NCI-H460 (cell line): ENCODE measurements around the gene TRAM2. TPM values are rescaled to one million over a fixed set of nuclear protein-coding genes. Genes with fewer than 3 reads are reported as not detected.
A peak's percentile ranks its signal among the peaks of the same experiment; 100 is the strongest.

Experiments
- DNase-seq: peaks from one replicate; pipeline ENCODE4 v3.0.0-alpha.2; 2016; ENCODE audit warnings: low read depth; ENCODE audit errors: extremely low read depth
- total RNA-seq: library from RNA; depleted of rRNA; stranded (reverse); fragments of >200 nt; shearing (Covaris generic); gene quantifications from 2 replicates; pipeline ENCODE4 v1.2.3, GENCODE V29; 2014

The TRAM2 gene
- total RNA-seq, 1 experiment from 2014 or later = 12.1 TPM

DNA sequence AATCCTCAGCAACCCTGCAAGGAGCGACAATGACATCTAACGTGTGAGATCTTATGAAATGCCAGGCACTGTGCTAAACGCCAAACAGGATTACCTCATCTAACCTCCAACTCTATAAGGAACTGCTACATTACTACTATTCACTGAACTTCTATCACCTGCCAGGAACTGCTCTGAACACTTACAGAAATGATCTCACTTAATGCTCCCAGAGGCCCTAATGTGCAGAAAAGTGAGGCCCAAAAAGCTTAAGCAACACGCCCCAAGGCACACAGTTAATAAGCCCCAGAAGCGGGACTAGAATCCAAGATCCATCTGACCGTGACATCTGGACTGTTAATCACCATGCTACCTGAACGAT, 28.5 kb downstream of the TRAM2 start:
- DNase-seq = no peak

DNA sequence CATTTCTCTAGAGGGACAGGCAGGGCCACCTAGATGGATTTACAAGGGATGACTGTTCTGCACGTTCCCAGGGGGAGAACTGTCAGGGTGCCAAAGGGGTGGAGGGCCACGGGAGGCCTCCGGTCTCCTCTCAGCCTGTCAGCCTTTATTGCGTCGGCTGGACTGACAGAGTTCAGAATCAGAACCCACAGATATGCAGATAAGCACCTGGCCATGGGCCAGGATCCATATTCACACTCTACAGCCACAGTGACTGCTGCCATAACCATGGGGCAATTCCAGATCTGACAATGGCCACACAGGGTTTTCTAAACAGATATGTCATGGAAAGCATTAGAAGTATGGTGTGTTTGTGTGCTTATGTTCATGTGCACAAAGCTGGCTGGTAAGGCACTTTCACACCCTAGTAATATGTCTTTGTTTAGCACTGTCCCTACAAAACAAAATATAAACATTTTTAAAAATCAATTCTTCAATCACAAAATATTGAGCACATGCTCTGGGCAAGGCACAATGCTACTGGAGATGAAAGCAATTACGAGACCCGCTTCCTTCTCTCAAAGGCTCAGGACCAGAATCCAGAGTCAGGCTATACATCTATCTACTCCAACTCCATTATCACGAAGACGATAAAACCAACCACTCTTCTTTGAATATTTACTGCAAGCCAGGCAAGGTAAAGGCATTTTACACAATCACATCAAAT, 29.1 kb downstream of the TRAM2 start:
- peak; percentile 30 for DNase-seq

DNA sequence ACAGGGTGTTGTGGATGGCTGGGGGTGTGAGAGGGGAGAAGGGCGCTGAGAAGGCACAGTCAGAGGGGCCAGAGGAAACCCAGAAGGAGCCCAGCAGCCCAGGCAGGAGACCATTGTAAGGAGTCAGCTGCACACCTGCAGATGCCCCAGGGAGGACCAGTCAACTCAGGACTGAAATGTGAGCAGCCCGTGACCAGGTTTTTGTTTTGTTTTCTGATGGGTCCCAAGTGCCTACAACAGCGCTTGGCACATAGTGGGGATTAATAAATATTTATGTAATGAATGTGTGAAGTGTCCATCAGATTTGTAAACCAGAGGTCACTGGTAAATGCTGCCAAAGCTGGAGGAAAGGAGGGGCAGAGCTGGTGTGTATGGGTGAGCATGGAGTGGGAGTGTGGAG, 30.2 kb downstream of the TRAM2 start:
- DNase-seq = no peak

DNA sequence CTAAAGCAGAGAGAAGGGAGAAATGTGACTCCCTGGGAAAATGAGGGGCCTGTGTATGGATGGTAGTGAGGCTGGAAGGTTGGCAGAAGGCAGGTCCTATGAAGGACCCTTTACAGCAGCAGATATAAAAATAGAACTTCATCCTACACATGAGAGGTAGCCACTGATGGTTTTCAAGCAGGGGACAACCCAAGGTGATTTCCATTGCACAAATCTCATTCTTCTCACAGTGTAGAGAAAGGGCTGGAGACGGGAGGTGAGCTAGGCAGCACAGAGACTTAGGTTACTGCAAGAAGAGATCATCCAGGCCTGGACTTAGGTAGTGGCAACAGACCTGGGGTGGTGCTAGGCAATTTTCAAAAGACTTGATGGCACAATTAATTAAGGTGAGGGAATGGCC, 30.7 kb downstream of the TRAM2 start:
- DNase-seq = no peak

DNA sequence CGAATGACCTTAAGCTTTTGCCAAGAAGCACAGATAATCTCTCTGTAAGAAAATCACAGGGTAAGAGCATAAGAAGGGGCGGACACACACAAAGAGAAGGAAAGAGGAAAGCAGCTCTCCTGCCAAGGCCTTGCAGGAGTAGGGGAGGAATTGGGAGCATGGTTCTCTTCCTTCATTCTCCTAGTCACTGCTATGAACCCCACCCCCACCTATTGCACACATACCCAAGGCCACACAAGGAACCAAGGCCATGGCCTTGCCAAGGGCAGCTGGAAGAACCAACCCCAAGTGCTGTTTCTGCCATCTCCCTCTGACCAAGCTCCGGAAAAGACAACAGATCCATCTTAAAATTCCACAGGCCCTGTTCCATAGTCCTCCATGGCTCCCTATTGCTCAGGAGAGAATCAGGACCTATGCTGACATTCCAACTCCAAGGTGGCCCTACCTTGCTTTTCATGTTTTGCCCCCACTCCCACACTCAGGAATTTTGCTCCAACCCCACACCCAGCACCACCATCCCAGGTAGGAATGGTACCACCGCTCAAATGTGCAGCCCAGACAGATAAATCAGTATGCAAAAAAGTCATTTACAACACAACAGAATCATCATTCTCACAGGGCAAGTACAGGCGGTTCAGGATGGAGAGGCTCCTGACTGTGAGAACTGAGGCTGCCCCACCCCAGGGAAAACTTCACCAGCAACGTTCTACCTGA, 31.3 kb downstream of the TRAM2 start:
- DNase-seq = no peak

DNA sequence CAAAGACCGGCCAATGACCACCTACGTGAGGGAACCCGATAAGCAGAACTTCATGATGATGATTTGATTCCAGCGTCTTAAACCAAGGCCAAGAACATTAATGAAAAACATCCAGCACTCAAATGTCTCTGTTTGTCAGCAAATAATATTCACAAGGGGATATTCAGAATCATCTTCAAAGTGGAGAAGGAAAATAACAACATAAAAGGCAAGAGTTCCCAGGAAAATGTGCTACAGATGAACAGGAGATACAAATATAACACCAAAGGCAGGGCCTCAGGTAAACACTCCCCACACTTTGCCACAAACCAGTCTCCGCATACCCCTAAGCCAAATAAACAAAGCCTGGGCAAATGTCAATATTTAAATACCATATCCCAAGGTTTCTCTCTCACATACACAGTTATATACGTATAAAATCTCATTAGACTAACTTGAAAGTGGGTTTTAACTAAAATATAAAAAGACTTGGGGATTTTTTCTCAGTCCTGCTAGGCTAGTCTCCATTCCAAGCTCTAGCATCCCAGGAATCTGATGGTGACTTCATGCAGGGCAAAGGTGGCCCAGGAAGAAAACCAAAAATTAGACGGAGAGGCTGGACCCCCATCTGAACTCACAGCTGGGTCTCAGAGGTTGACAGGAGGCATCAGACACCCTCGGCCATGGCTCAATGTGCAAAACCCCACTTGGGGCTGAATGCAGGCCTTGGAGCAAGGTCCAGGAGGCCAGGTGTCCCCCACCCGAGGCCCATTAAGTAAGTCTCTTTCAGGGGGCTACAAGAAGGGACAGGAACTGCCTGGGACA, 32.1 kb downstream of the TRAM2 start:
- DNase-seq = no peak

DNA sequence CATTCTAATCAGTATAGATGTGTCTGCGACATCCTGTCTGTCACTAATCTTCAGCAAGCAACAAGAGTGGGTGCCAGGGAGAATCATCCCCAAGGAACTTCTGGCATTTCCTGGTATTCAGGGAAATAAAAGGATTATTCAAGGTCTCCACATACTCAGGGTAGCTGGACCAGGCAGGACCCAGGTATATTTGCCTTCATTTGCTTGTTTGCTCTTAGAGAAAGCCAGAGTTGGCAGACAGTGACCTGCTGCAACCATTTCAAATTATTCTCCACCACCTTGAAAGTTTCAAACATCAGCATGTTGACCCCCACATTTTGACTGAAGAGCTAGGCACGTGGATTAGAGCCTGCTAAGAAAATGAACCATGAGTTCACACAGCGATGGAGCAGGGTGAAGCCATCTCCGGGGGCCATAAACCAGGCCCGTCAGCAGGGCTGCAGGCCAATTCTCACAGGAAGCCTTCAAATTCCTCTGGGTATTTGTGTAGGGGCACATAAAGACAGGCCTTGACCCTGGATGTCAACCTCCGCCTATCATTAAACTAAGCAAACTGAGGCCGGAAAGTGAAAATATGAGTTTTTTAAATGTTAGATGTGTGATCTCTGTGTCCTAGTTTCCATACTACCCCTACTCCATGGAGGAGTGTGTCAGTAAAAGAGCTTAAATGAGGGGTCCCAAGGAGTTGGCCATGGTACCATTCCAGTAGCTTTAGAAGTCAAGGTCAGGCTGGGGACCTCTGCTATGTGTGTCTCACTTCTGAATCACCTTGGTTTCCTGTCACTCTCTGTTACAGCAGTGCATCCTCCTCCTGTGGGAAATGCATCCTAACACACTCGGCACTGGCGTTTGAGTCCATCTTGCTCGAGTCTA, 32.9 kb downstream of the TRAM2 start:
- peak; percentile 45 for DNase-seq

DNA sequence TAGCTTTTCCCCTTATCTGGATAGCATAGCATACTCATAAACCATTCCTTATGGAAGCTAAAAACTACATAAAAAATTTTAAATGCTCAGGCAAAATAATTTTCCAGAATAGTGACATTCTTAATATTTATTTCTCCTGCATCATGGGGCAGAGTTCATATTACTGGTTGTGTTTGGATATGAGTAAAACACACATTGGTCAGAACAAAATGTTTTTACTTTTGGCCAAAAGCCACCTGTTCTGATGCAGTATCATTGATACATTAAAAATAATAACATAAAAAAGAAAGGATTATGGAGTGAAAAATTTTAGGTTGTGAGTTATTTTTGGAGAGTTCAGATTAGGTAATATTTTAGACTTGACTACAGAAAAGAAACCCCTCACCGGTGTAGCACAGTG, 33.6 kb downstream of the TRAM2 start:
- DNase-seq = no peak

DNA sequence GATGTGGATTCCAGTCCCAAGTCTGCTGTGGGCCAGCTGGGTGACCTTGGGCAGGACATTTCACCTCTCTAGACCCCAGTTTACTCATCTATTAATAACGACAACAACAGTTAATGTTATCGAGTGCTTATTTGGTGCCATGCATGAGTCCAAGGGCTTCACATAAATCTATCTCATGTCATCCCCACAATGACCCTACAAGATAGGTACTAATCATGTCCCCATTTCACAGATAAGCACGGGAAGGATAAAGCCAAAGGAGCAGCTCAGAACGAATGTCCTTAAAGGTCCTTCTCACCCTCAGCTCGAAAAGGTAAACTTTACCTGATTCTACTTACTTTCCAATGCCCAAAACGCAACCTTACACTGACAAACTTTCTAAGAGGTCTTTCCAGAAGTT, 35.7 kb downstream of the TRAM2 start:
- DNase-seq = no peak

DNA sequence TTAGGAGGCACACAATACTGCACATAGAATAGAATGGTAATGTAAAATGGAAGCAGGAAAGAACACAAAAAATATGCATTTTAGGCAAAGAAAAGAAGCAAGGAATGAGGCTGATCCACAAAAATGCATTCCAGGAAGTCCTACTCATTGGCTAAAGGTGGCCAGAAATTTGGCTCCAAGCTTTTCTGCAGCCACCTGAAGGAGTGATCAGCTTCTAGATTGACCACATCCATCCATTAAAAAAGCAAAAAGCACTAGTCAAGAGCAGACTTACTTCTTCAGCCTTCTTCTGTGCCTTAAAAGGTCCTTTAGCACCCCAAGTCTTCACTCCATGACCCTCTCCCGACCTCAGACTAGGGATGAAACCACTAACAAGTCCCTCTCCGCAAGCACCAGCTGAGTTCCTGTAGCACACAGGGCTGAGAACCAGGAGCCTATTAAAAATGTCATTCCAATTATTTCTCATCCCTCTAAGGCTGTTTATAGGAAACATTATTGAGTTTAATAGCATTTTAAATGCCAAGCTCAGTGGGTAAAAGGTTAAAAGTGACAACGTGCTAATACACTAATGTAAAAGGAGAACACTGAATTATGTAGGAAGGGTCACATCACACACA, 36.5 kb downstream of the TRAM2 start:
- no peak for DNase-seq

DNA sequence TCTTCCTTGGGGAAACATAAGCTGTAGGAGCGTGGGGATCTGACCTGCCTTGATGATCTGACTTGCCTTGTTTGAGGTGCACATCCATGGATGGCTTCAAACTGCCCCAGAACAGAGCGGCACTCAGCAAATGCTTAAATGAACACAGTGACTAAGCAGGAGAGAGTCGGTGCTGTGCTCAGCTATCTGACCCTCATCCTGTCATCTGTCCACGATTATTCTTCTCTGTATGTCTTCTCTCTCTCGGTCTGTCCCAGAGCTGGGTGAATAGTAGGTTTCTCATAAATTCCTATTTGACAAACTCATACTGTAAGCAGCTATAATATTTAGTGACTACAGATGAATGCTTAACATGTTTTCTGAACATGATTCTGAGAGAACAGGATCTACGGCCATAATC, 37.3 kb downstream of the TRAM2 start:
- no peak for DNase-seq

DNA sequence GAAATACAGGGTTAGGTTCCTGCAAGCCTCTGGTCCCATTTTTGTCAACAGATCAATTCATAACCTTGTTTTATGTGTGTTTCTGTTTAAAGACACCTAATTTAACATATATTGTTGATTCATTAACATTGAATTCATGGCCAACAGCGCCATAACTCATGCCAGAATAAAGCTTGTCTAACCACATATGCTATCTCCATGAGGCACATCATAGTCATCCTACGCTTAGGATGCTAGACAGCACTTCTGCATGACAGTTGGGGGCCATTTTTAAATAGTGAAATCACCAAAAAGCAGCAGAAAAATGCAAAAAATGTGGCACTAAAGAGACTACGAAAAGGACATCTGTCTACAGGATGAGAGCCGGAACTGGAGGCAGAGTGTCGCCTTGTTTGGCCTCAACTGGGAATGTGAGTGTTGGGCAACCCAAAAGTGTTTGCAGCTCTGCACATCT, 37.9 kb downstream of the TRAM2 start:
- no peak for DNase-seq

DNA sequence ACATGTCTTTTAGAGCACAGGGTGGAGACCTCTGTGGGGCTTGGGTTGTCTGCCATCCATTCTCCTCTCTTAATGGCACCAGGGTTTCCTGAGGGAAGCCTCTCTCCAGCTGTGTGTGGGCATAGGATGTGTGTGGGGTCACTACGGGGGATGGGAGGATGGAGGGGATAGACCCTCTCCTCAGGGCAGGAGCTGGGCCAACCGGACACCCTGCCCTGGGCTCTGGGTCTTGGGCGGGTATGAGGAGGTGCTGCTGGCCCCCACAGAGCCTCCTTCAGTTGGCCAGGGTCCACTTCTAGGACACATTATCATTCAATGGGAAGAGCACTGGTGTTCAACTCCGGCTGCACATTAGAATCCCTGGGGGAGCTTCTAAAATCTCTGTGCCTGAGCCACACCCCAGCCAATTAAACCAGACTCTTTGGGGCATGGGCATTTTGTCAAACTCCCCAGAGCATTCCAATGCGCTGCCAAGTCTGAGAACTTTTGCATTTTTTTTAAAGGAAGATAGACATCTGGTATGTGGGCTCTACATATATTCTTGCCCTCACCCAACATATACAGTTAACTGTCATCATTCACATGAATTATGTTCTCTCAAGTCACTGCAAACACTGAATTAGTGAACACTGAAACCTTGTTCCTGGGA, 38.5 kb downstream of the TRAM2 start:
- DNase-seq = no peak

DNA sequence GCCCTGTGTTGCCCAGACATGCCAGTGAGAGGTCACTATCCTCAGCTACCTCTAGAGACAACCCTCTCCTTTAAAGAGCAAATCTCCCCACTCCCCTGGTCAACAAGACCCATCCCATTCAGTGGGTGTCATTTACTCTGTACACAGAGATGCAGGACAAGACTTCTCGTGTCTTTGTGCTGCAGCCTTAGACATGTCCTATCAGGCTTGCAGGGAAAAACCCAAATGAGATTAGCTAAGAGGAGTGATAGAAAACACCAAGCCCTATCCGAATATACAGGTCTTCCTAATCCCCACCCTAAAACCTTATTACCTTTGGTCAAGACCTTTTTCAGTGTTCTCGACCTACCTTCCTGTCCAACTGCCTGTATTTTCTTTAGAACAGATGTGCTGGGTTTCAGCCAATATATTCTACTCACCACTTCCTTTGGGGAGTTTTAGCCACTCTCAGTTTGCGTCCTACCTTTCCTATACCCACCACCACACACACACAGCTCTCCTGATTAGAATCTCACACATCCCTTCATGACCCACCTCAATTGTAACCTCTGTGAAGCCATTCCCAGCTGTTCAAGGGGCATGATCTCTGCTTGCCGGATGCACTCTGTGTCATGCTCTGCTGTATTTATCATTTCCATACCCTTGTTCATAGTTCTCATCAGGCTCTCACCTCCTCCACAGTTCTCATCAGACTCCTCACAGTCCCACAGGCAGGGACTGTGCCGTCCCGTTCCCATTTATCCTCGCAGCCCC, 39.7 kb downstream of the TRAM2 start:
- DNase-seq = no peak

DNA sequence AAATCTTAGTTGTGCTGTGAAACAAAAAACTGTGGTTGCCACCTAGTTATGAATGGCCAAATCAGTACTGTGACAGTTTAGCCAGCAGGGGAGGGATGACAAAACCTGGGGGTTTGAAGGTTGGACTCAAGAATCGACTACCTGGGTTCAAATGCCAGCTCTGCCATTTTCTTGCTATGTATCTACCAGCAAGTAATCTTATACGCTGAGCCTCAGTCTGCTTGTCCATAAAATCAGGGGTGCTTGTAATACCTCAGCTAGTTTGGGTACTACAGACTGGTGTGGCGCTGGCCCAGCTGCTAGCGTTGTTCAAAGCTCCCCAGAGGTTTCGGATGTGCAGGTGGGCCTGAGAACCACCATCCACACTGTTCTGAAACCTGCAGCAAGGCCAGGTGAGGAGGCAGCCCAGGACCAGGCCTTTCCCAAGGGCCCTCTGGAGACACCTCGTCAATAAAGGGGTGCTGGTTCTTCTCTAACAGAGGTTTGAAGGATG, 40.4 kb downstream of the TRAM2 start:
- DNase-seq = no peak

DNA sequence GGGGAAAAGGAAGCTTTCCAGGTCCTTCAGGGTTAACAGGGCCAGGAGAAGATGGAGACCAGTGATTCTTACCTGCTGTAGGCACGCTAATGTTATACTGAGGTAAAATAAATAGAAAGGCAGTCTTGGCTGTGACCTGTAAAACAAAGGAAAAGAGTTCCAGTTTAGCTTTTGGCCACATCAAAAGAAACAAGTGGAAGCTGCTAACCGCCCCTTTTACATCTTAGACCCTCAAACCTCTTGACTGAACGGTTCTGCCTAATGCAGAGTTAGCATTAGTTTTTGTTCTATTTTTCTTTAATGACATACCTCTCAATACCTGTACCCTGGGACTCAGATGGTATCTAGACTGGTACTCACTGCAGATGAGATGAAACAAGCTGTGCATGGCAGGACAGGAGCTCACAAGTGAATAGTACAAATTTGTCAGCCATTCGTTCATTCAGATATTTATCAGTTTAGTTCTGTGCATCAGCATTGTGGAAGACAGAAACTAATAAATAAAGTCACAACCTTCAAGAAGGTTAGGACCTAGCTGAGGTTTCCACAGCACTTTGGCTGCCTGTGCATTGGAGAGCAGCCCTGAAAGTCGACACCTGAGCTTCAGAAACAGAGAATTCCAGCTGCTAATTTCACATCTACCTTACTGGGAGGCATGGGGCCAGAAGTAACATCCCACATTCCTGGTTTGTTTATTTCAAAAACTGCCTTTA, 41.0 kb downstream of the TRAM2 start:
- DNase-seq = no peak

DNA sequence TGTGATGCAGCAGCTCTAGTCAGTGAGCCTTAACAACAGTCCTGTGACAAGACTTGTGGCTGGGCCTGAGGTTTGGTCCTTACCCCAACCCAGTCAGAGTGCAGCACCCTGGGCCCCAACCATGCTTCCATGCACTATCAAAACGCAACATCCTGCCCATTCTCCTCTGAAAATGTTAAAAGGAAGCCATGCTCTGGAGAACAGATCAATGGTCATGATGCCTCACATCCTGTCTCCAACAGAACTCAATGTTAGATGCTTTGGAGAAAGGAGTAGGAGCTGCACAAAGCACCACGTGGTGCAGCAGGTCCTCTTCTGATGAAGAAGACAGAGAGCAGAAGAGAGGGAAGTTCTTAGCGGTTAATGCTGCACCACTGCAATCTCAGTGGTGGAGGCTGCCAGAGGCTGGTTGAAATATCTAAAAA, 41.9 kb downstream of the TRAM2 start:
- DNase-seq = no peak

DNA sequence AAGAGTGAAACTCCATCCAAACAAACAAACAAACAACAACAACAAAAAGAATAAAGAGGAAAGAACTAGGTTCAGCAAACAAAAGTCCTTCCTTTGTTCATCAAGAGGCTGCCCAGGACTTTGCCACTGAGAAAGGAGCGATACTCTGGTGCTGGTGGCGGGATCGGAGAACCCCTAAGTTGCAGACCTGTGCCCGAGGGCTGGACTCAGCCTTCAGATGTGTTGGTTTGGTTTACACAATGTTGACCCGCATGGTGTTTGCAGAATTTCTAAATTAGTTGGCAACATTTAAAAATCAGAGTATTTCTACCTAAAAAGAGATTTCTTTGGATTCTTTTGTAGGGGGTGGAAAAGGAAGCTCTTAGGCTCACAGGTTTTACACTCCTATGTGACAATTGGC, 42.5 kb downstream of the TRAM2 start:
- no peak for DNase-seq
